Testis (tissue), 3 donors: Measurements from ENCODE around the gene TRIO. TPM values are rescaled to one million over a fixed set of nuclear protein-coding genes. Genes with fewer than 3 reads are reported as not detected.
A peak's percentile ranks its signal among the peaks of the same experiment; 100 is the strongest.

Experiments used
- DNase-seq: peaks from one replicate; pipeline ENCODE4 v3.0.0-alpha.2; 2019
- H3K27ac ChIP-seq, 2 donors: fragments of 200-600 bp; sonication (generic); one replicate each; pipeline ENCODE4 v1.5.1; 2019
- H3K27me3 ChIP-seq: fragments of 200-600 bp; sonication (generic); one replicate; pipeline ENCODE4 v1.5.1; 2019
- H3K36me3 ChIP-seq: fragments of 200-600 bp; sonication (generic); one replicate; pipeline ENCODE4 v1.5.1; 2017; ENCODE audit warnings: low read depth; ENCODE audit errors: missing control alignments
- H3K4me1 ChIP-seq: fragments of 200-600 bp; sonication (generic); one replicate; pipeline ENCODE4 v1.5.1; 2019
- H3K4me3 ChIP-seq, 2 donors: fragments of 200-600 bp; sonication (generic); one replicate each; pipeline ENCODE4 v1.5.1; 2017 to 2019
- H3K9me3 ChIP-seq: fragments of 200-600 bp; sonication (generic); one replicate; pipeline ENCODE4 v1.5.1; 2017
- CTCF ChIP-seq, 3 experiments: fragments of 450-650 bp in 2 of 3; fragments of 200-600 bp in 1 of 3; sonication (generic) in 1 of 3; IDR thresholded peaks; one replicate each; pipeline ENCODE4 v1.5.1; 2016 to 2019; ENCODE audit warnings: antibody characterized with exemption in 3 of 3, mild to moderate bottlenecking in 2 of 3, moderate library complexity in 1 of 3
- POLR2A ChIP-seq: fragments of 450-650 bp; IDR thresholded peaks from one replicate; pipeline ENCODE4 v1.6.1; 2017; ENCODE audit warnings: antibody characterized with exemption, mild to moderate bottlenecking, moderate library complexity
- WGBS, 2 donors: methylation state at CpG; one replicate each; pipeline ENCODE4 v1.1.5; 2018; 5-methylcytosine and 5-hydroxymethylcytosine counted together
- intact Hi-C: fragments of 100-400 bp; cut with DNase I; formaldehyde crosslinking; loops from one replicate; pipeline ENCODE4 v1.15.1; 2023; ENCODE audit warnings: low total_unique reads
- polyA plus RNA-seq: library from polyadenylated mRNA; stranded (reverse); fragments of 350-450 nt; fragmentation: Illumina TruSeq; extraction: RNeasy Lipid Tissue Mini Kit (QIAGEN cat#74804); gene quantifications from one replicate; pipeline ENCODE4 v1.2.3, GENCODE V29; 2014; ENCODE audit warnings: low read depth, low replicate concordance; ENCODE audit not compliant: insufficient read depth
- total RNA-seq, 2 donors: library from RNA; depleted of rRNA; stranded (reverse); fragments of >200 nt; gene quantifications; one replicate each; pipeline ENCODE4 v1.2.3, GENCODE V29; 2016

The TRIO gene
- total and polyA plus RNA-seq, 3 donors from 2014 or later: 47.2 to 295 (median 249) TPM

DNA sequence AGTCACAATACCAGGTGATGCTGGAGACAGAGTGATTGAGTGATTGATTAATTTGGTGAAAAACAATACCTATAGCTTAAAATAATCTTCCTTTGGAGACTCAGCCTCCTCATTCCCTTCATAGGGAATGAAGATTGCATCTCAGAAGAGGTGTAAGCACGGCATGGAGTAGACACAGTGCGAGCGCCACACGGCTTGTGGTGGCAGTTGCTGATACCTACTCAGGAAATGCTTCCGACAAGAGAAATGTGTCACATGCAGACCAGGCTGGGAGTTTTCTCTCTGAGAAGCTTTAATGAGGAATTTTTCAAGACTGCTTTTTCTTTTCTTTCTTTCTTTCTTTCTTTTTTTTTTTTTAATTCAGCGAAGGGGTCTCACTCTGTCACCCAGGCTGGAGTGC lies 226.6 kb downstream of the TRIO start:
- no peak for TF ChIP-seq CTCF (IDR thresholded peaks at IDR 0.05)
- TF ChIP-seq POLR2A: no peak
- Histone ChIP-seq H3K9me3 (no peaks in the 10 kb centered on the region), H3K4me3 (no peak overlapping the region), H3K27ac (peak overlapping the region; percentile 70 to 80), H3K4me1 (peaks cover 10% of the 10 kb centered on the region), H3K36me3 (no peaks in the 10 kb centered on the region), H3K27me3 (no peaks in the 10 kb centered on the region)
- intact Hi-C loops: no loop called here
- no peak for DNase-seq
- 68 to 73% methylated on average over 6 of the region's 6 CpGs for WGBS, 2 donors

DNA sequence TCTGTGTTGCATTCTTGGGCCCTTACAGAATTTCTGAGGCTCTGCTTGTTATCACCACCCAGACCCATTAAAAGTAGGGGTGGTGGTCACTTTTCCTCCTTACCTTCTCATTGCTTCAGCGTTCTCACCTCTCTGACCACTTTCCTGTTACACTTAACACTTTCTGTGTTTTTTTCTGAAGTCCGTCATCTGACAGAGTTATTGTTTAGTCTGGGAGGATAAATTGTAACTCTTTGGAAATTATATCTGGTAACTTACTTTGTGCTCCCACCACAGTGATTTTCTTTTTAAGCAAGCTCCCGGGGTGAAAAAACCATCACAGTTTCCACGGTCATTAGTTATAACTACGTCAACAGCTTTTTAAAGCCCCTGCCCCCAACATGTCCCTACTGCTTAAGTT lies 227.2 kb downstream of the TRIO start:
- Histone ChIP-seq H3K36me3 (no peaks in the 10 kb centered on the region), H3K4me1 (peaks cover 10% of the 10 kb centered on the region)
- no peak for TF ChIP-seq CTCF (IDR thresholded peaks at IDR 0.05)
- no peak for TF ChIP-seq POLR2A

DNA sequence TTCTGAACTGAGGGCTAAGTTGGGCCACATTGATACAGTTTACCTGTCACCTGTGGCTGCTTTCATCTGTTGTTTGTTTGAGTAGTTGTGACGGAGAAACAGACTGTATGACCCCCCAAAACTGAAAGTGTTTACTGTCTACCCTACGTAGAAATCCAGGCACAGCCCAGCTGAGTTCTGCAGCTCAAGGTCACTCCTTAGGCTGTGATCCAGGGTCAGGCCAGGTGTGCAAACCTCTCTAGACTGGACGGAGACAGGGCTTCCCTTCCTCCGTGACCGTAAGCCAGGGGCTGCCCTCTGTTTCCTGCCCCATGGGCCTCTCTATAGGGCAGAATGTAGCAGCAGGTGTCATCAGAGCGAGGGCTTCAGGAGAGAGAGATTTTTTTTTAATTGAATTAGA lies 230.5 kb downstream of the TRIO start:
- H3K27me3 ChIP-seq: no peaks in the 10 kb centered on the region
- no peak for DNase-seq
- no peaks in the 10 kb centered on the region for H3K36me3 ChIP-seq
- no peak overlapping the region for H3K4me3 ChIP-seq
- peaks cover 10% of the 10 kb centered on the region for H3K4me1 ChIP-seq
- no peak for TF ChIP-seq POLR2A
- peak overlapping the region in 1 of 2 donors; percentile 1 for H3K27ac ChIP-seq
- intact Hi-C loops: no loop called here
- H3K9me3 ChIP-seq: no peaks in the 10 kb centered on the region
- WGBS, 2 donors: 65 to 83% methylated on average over 5 to 6 of the region's 6 CpGs

More for the DNA sequence above, 227.2 kb downstream of the TRIO start:
- peak; percentile 60 for DNase-seq
- no peaks in the 10 kb centered on the region for H3K27me3 ChIP-seq
- 51 to 56% methylated on average over 5 of the region's 5 CpGs for WGBS, 2 donors
- intact Hi-C loops: no loop called here
- no peak overlapping the region for H3K4me3 ChIP-seq
- H3K9me3 ChIP-seq: no peaks in the 10 kb centered on the region
- H3K27ac ChIP-seq: peak overlapping the region; percentile 70 to 80

- intact Hi-C loops: no loop called here
- H3K9me3 ChIP-seq: no peaks in the 10 kb centered on the region
- TF ChIP-seq CTCF (IDR thresholded peaks at IDR 0.05): no peak
- no peak for TF ChIP-seq POLR2A
- peaks cover 10% of the 10 kb centered on the region for H3K4me1 ChIP-seq
- H3K4me3 ChIP-seq: no peak overlapping the region
- DNase-seq: no peak
- 47 to 61% methylated on average over 8 of the region's 8 CpGs for WGBS, 2 donors
- H3K27ac ChIP-seq: peak overlapping the region in 1 of 2 donors; percentile 1
- no peaks in the 10 kb centered on the region for H3K36me3 ChIP-seq
- no peaks in the 10 kb centered on the region for H3K27me3 ChIP-seq
These were observed 231.0 kb downstream of the TRIO start for GRCh38 chr5:14374100-14374499.

- no peak overlapping the region for H3K4me3 ChIP-seq
- intact Hi-C loops: no loop called here
- no peak for DNase-seq
- no peaks in the 10 kb centered on the region for H3K9me3 ChIP-seq
- H3K4me1 ChIP-seq: peaks cover 6% of the 10 kb centered on the region
- H3K27me3 ChIP-seq: no peaks in the 10 kb centered on the region
- H3K27ac ChIP-seq: no peak overlapping the region
- TF ChIP-seq CTCF (IDR thresholded peaks at IDR 0.05): no peak
- H3K36me3 ChIP-seq: no peaks in the 10 kb centered on the region
- WGBS, 2 donors: 92 to 96% methylated on average over 3 of the region's 3 CpGs
These were observed 233.6 kb downstream of the TRIO start for GRCh38 chr5:14376789-14377188.
